DND-41 (cell line): ENCODE measurements around the gene POU6F2.

Experiments used
- EZH2 ChIP-seq: IDR thresholded peaks from 3 replicates; pipeline ENCODE4 v1.6.1; 2012; ENCODE audit warnings: borderline replicate concordance, low read depth, mild to moderate bottlenecking, moderate library complexity, low read length, inconsistent platforms; ENCODE audit not compliant: severe bottlenecking
- TF ChIP-seq, protein P1 (sequence below): IDR thresholded peaks from 2 replicates; pipeline ENCODE4 v1.5.1; 2012; ENCODE audit warnings: borderline replicate concordance, low read length, moderate library complexity, mild to moderate bottlenecking; ENCODE audit not compliant: poor library complexity, severe bottlenecking; ENCODE audit errors: extremely low read depth

DNA sequence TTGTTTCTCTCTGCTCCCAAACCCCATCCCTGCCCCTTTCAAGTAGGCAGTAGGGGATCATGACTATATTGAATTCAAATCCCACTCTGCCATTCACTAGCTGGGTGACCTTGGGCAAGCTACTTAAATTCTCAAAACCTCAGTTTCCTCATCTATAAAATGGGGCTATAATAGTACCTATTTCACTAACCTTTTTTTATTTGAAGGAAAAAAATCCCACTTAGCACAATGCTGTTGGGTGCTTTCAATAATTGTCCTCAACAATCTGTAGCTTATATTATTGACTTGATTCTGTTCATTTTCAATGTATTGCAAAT, 398.1 kb downstream of the POU6F2 start:
- TF ChIP-seq, protein P1, sequence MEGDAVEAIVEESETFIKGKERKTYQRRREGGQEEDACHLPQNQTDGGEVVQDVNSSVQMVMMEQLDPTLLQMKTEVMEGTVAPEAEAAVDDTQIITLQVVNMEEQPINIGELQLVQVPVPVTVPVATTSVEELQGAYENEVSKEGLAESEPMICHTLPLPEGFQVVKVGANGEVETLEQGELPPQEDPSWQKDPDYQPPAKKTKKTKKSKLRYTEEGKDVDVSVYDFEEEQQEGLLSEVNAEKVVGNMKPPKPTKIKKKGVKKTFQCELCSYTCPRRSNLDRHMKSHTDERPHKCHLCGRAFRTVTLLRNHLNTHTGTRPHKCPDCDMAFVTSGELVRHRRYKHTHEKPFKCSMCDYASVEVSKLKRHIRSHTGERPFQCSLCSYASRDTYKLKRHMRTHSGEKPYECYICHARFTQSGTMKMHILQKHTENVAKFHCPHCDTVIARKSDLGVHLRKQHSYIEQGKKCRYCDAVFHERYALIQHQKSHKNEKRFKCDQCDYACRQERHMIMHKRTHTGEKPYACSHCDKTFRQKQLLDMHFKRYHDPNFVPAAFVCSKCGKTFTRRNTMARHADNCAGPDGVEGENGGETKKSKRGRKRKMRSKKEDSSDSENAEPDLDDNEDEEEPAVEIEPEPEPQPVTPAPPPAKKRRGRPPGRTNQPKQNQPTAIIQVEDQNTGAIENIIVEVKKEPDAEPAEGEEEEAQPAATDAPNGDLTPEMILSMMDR: no peak
- TF ChIP-seq EZH2: no peak
